Endodermal cell (in vitro differentiated cells): ENCODE measurements around the gene DNAH1. TPM values are rescaled to one million over a fixed set of nuclear protein-coding genes. Genes with fewer than 3 reads are reported as not detected.

Experiments
- DNase-seq: peaks from one replicate; pipeline ENCODE4 v3.0.0-alpha.2; 2017
- H3K27ac ChIP-seq: 2 replicates; pipeline ENCODE4 v1.5.1; 2013; ENCODE audit warnings: mild to moderate bottlenecking, low read depth, low read length, moderate library complexity
- H3K27me3 ChIP-seq: 2 replicates; pipeline ENCODE4 v1.6.1; 2013; ENCODE audit warnings: mild to moderate bottlenecking, low read length, moderate library complexity; ENCODE audit not compliant: insufficient read depth, control insufficient read depth, poor library complexity, severe bottlenecking
- H3K36me3 ChIP-seq: 2 replicates; pipeline ENCODE4 v1.7.0; 2013; ENCODE audit warnings: mild to moderate bottlenecking, low read length, moderate library complexity; ENCODE audit not compliant: control insufficient read depth, insufficient read depth
- H3K4me1 ChIP-seq: one replicate; pipeline ENCODE4 v1.7.0; 2013; ENCODE audit warnings: low read length; ENCODE audit not compliant: control insufficient read depth, insufficient read depth
- H3K4me3 ChIP-seq: 2 replicates; pipeline ENCODE4 v1.5.1; 2013; ENCODE audit warnings: mild to moderate bottlenecking, low read length, moderate library complexity
- H3K9ac ChIP-seq: 2 replicates; pipeline ENCODE4 v1.6.1; 2013; ENCODE audit warnings: mild to moderate bottlenecking, low read length, moderate library complexity; ENCODE audit not compliant: poor library complexity, severe bottlenecking; ENCODE audit errors: extremely low read depth
- H3K9me3 ChIP-seq: 2 replicates; pipeline ENCODE4 v1.6.1; 2013; ENCODE audit warnings: mild to moderate bottlenecking, low read length, moderate library complexity; ENCODE audit not compliant: control insufficient read depth
- H3K27ac Mint-ChIP-seq: 2 replicates; pipeline ENCODE4 v1.8.0; 2020; ENCODE audit warnings: mixed read lengths
- H3K27me3 Mint-ChIP-seq: 2 replicates; pipeline ENCODE4 v1.8.0; 2021; ENCODE audit warnings: mild to moderate bottlenecking, mixed read lengths; ENCODE audit not compliant: insufficient read depth
- H3K36me3 Mint-ChIP-seq: 2 replicates; pipeline ENCODE4 v1.8.0; 2020; ENCODE audit warnings: low read depth, mixed read lengths
- H3K4me1 Mint-ChIP-seq: 2 replicates; pipeline ENCODE4 v1.8.0; 2020; ENCODE audit warnings: mixed read lengths
- H3K4me3 Mint-ChIP-seq: 2 replicates; pipeline ENCODE4 v1.8.0; 2020; ENCODE audit warnings: mild to moderate bottlenecking, moderate library complexity, mixed read lengths
- H3K9me3 Mint-ChIP-seq: 2 replicates; pipeline ENCODE4 v1.8.0; 2020; ENCODE audit warnings: mild to moderate bottlenecking, mixed read lengths
- CTCF ChIP-seq: fragments of 200-600 bp; sonication (generic); conservative IDR thresholded peaks from 2 replicates; pipeline ENCODE4 v1.5.0; 2021; ENCODE audit warnings: antibody characterized with exemption, mild to moderate bottlenecking
- WGBS, 2 experiments: methylation state at CpG; one replicate each; pipeline versions ENCODE4 v1.1.5 to v1.1.7; 2013; ENCODE audit warnings: missing lambda C conversion rate in 2 of 2, mixed read lengths in 1 of 2; ENCODE audit not compliant: insufficient coverage in 1 of 2, insufficient read length in 1 of 2; 5-methylcytosine and 5-hydroxymethylcytosine counted together
- total RNA-seq, 2 donors: library from RNA; stranded (reverse); fragmentation: NEBNext Ultra II Directional in 1 of 2; extraction: Animal tissue kit (Norgen Biotek cat#: 25700) in 1 of 2; gene quantifications; 2 replicates in 1 of 2; 3 replicates in 1 of 2; pipeline ENCODE4 v1.2.1, GENCODE V29; 2021

DNAH1 gene
- total RNA-seq, 2 donors from 2014 or later: 4.9 to 5.5 TPM

DNA sequence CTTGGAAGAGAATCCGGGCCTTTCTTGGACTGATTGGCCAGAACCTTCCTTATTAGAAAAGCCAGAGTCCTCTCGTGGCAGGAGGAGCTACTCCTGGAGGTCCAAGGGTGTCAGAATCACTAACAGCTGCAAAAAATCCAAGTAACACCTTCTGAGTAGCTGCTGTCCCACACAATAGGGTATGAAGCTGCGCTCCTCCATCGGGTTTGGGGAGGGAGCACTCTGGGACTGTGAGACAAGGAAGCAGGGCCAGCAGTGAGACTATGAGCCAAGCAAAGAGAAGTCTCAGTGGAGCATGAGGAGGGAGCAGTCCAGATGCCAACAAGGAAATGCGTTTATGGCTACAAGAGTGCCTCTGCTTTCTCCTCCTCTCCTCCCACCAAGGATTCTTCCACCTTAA is 107.1 kb downstream of the DNAH1 start:
- no peak for TF ChIP-seq CTCF
- Histone ChIP-seq H3K36me3 (no peaks in the 10 kb centered on the region), H3K4me1 (peaks cover 5% of the 10 kb centered on the region), H3K4me3 (no peak overlapping the region), H3K9me3 (no peaks in the 10 kb centered on the region), H3K27me3 (no peaks in the 10 kb centered on the region), H3K27ac (no peak overlapping the region), H3K9ac (no peak overlapping the region)
- Mint-ChIP-seq H3K27ac (peak overlapping the region; percentile 20), H3K36me3 (no peaks in the 10 kb centered on the region), H3K4me3 (no peak overlapping the region), H3K27me3 (no peaks in the 10 kb centered on the region), H3K4me1 (peaks cover 18% of the 10 kb centered on the region), H3K9me3 (no peaks in the 10 kb centered on the region)
- 71 to 88% methylated on average over 4 to 5 of the region's 5 CpGs for WGBS, 2 experiments
- DNase-seq: no peak

DNA sequence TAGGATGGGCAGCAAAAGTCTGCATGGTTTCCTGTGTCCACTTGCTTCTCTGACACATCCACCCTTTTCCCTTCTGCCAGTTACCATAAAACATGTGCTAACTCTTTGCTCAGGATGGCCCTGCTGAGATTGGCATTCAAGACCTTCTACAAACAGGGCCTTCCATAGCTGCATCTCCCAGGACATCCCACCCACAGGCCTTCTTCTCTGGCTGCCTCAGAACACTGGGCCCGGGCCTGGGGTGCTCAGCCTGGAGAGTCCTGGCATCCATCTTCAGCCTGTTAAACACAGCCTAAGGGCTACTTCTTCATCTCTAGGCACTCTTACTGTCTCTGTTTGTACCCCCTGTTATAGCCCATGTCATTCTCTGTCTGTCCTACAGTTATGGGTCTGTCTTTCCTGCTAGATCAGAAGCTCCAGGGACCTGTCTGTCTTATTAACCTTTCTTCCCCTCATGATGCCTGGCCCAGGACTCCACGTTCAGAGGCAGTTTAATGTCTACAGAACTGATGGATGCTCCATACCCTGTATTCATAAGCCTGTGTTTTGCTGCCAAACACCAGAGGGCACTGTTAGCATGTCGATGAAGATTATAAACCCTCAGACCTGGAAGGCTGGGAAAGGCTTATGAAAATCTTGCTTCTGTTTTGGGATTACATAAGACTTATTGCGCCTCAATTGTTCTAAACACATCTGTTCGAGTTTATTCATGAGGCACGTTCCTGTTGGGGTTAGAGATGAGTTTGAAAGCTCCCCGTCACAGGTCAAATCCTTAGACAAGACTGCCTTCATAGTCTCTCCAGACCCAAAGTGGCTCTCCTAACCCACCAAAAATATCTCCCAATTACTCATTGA is 112.3 kb downstream of the DNAH1 start:
- Histone ChIP-seq H3K27ac (no peak overlapping the region), H3K4me1 (peaks cover 12% of the 10 kb centered on the region), H3K4me3 (no peak overlapping the region), H3K36me3 (no peaks in the 10 kb centered on the region), H3K27me3 (no peaks in the 10 kb centered on the region), H3K9me3 (no peaks in the 10 kb centered on the region), H3K9ac (no peak overlapping the region)
- no peaks in the 10 kb centered on the region for H3K36me3 Mint-ChIP-seq
- H3K27me3 Mint-ChIP-seq: no peaks in the 10 kb centered on the region
- no peak overlapping the region for H3K4me3 Mint-ChIP-seq
- H3K27ac Mint-ChIP-seq: no peak overlapping the region
- 6 to 37% methylated on average over 2 to 7 of the region's 7 CpGs for WGBS, 2 experiments
- peak; percentile 85 for TF ChIP-seq CTCF
- DNase-seq: peak; percentile 75
- H3K9me3 Mint-ChIP-seq: no peaks in the 10 kb centered on the region
- H3K4me1 Mint-ChIP-seq: peaks cover 24% of the 10 kb centered on the region

DNA sequence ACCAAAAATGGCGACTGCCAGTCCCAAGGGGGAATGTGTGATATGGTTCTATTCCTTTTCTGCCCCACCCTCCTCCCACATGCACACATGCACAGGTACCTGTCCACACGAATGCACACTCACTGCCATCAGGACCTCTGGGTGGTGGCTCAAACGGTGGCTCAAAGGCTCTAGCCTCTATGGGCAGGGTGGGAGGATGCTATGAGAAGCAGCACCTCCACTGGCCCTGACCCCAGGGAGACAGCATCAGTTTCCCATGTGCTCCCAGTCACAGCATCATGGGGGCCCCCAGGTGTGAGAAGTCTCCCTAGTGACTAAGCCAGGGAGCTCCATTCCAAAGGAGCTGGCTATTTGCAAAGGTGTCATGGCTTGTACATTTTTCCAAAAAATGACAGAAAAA is 112.9 kb downstream of the DNAH1 start:
- TF ChIP-seq CTCF: no peak
- no peak overlapping the region for H3K4me3 Mint-ChIP-seq

More for the DNA sequence above, 112.9 kb downstream of the DNAH1 start:
- peaks cover 12% of the 10 kb centered on the region for H3K4me1 ChIP-seq
- H3K9ac ChIP-seq: no peak overlapping the region
- DNase-seq: no peak
- Mint-ChIP-seq H3K27me3 (no peaks in the 10 kb centered on the region), H3K9me3 (no peaks in the 10 kb centered on the region), H3K4me1 (peaks cover 24% of the 10 kb centered on the region), H3K36me3 (no peaks in the 10 kb centered on the region), H3K27ac (no peak overlapping the region)
- no peak overlapping the region for H3K27ac ChIP-seq
- H3K9me3 ChIP-seq: no peaks in the 10 kb centered on the region
- H3K36me3 ChIP-seq: no peaks in the 10 kb centered on the region
- WGBS, 2 experiments: 42 to 65% methylated on average over 2 to 3 of the region's 3 CpGs
- no peak overlapping the region for H3K4me3 ChIP-seq
- H3K27me3 ChIP-seq: no peaks in the 10 kb centered on the region
